Transverse colon (tissue), 4 donors: ENCODE results near the gene LRRTM3.

Source experiments
- CTCF ChIP-seq, 5 experiments: fragments of 200-600 bp in 3 of 5; fragments of 450-650 bp in 2 of 5; sonication (generic) in 3 of 5; IDR thresholded peaks; 1 replicate in 2 of 5; 2 replicates in 3 of 5; pipeline ENCODE4 v1.5.1; 2016 to 2017; ENCODE audit warnings: antibody characterized with exemption in 5 of 5, inconsistent platforms in 3 of 5, mild to moderate bottlenecking in 2 of 5, moderate library complexity in 1 of 5
- EP300 ChIP-seq: sonication (generic); formaldehyde crosslinking; IDR thresholded peaks from one replicate; pipeline ENCODE4 v1.6.1; 2017; ENCODE audit warnings: antibody characterized with exemption, low read depth
- POLR2A ChIP-seq: fragments of 450-650 bp; IDR thresholded peaks from one replicate; pipeline ENCODE4 v1.6.1; 2016; ENCODE audit warnings: antibody characterized with exemption, mild to moderate bottlenecking, moderate library complexity
- POLR2AphosphoS5 ChIP-seq, 3 donors: sonication (generic); formaldehyde crosslinking; IDR thresholded peaks; one replicate each; pipeline ENCODE4 v1.6.1; 2016; ENCODE audit warnings: antibody characterized with exemption in 3 of 3

GRCh38 chr10:67004690-67005089 lies 78.9 kb downstream of the LRRTM3 start:
- TF ChIP-seq POLR2A (no peak), CTCF (IDR thresholded peaks at IDR 0.05) (no peak), POLR2AphosphoS5 (IDR thresholded peaks at IDR 0.05) (no peak), EP300 (no peak)
